Gastrocnemius medialis (tissue), 4 donors: ENCODE measurements around the gene BARX1. TPM values are rescaled to one million over a fixed set of nuclear protein-coding genes. Genes with fewer than 3 reads are reported as not detected.

Source experiments
- ATAC-seq, 2 donors: fragments of 150-250 bp; one replicate each; pipeline ENCODE4 v1.9.1; 2016
- DNase-seq, 2 donors: peaks; one replicate each; pipeline ENCODE4 v3.0.0-alpha.2; 2019
- H3K27ac ChIP-seq, 4 donors: fragments of 200-600 bp; sonication (generic); 1 replicate in 1 of 4; 2 replicates in 3 of 4; pipeline ENCODE4 v1.5.1; 2016 to 2018; ENCODE audit warnings: mild to moderate bottlenecking in 2 of 4, moderate library complexity in 1 of 4
- H3K27me3 ChIP-seq, 3 donors: fragments of 200-600 bp; sonication (generic) in 2 of 3; 1 replicate in 1 of 3; 2 replicates in 2 of 3; pipeline versions ENCODE4 v1.5.1 to v1.6.0; 2016 to 2019; ENCODE audit warnings: mild to moderate bottlenecking in 1 of 3, moderate library complexity in 1 of 3
- H3K36me3 ChIP-seq, 2 donors: fragments of 200-600 bp; sonication (generic) in 1 of 2; one replicate each; pipeline ENCODE4 v1.5.1; 2017 to 2018
- H3K4me1 ChIP-seq, 2 donors: fragments of 200-600 bp; sonication (generic) in 1 of 2; one replicate each; pipeline ENCODE4 v1.5.1; 2016 to 2017; ENCODE audit warnings: mild to moderate bottlenecking in 2 of 2
- H3K4me3 ChIP-seq, 4 donors: fragments of 200-600 bp; sonication (generic) in 3 of 4; 1 replicate in 1 of 4; 2 replicates in 3 of 4; pipeline ENCODE4 v1.5.1; 2016 to 2019; ENCODE audit warnings: mild to moderate bottlenecking in 2 of 4
- H3K9me3 ChIP-seq, 3 donors: fragments of 200-600 bp; sonication (generic) in 2 of 3; 1 replicate in 1 of 3; 2 replicates in 2 of 3; pipeline ENCODE4 v1.5.1; 2016 to 2019
- CTCF ChIP-seq, 5 experiments: fragments of 450-650 bp in 3 of 5; fragments of 200-600 bp in 2 of 5; sonication (generic) in 2 of 5; IDR thresholded peaks in 4 of 5; conservative IDR thresholded peaks in 1 of 5; 1 replicate in 4 of 5; 2 replicates in 1 of 5; pipeline ENCODE4 v1.5.1; 2016 to 2019; ENCODE audit warnings: antibody characterized with exemption in 5 of 5, mild to moderate bottlenecking in 3 of 5, moderate library complexity in 3 of 5
- POLR2A ChIP-seq, 2 donors: fragments of 450-650 bp; IDR thresholded peaks; one replicate each; pipeline ENCODE4 v1.6.1; 2017; ENCODE audit warnings: antibody characterized with exemption in 2 of 2, mild to moderate bottlenecking in 2 of 2, moderate library complexity in 2 of 2
- in situ Hi-C, 4 donors: fragments of 200-750 bp; cut with MboI; loops; one replicate each; pipeline versions ENCODE4 v1.15.0 to v1.8.0; 2017; ENCODE audit warnings: low sequenced_read_pairs in 4 of 4
- intact Hi-C: fragments of 100-400 bp; cut with DNase I; formaldehyde crosslinking; loops from one replicate; pipeline ENCODE4 v1.15.1; 2023; ENCODE audit warnings: low total_unique reads
- total RNA-seq, 4 donors: library from RNA; depleted of rRNA; stranded (reverse); fragments of >200 nt; gene quantifications; one replicate each; pipeline versions ENCODE4 v1.1.0 to v1.2.3, GENCODE V29; 2016

BARX1 gene
- total RNA-seq, 4 donors from 2014 or later, result not detected

DNA sequence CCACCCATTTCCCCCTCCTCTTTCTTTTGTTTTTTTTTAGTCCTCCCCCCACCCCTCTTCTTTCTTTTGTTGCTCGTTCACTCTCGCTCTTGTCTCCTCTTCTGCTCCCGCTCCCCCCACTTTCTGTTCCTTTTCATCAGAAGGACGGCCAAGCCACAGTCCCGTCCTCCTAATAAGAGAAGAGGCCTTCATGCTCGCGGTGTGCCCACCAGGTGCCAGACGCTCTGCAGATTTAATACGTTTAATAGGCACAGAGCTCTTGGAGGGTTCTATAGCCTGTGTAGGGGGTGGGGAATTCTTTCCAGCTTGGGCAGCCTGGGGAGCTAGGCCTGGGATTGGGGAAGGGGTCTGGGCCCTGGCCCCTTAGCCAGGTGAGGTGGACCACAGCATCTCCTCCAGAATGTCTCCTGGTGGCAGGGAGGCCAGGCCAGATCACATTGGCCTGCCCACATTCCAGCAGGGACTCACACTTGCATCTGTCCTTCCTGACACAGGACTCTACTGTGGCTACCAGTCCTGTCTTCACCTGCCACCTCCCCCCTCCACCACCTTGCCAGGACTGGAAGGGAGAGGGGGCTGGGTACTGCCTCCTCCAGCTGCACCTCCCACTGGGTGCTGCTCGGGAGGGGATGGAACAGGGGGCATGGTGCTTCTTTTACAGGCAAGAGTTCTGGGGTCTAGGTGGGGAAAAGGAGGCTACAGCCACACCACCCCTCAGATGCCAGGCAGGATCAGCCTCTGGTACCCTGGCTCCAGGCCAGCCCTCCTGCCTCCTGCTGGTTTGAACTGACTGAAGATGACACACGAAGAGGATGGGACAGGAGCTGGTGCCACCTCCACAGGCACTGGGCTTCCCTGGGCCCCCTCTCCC, 6.1 kb upstream of the BARX1 start:
- Histone ChIP-seq H3K4me1 (peaks cover 14 to 15% of the 10 kb centered on the region in 2 donors), H3K4me3 (no peak overlapping the region), H3K27ac (no peak overlapping the region), H3K36me3 (no peaks in the 10 kb centered on the region), H3K9me3 (no peaks in the 10 kb centered on the region), H3K27me3 (peaks cover 51 to 54% (median 52%) of the 10 kb centered on the region in 3 donors)
- ATAC-seq, result no peak
- intact Hi-C loops (no loop called here), in situ Hi-C loops (loop anchor here (5.0 to 25.0 kb wide), 3 partner anchors 276 to 799 kb away; no protein-coding TSS in a partner anchor)
- DNase-seq, result no peak
- TF ChIP-seq CTCF (IDR thresholded peaks at IDR 0.05 in 4 of 5, conservative IDR thresholded peaks at IDR 0.05 in 1 of 5) (no peak), POLR2A (IDR thresholded peaks at IDR 0.05) (no peak)

DNA sequence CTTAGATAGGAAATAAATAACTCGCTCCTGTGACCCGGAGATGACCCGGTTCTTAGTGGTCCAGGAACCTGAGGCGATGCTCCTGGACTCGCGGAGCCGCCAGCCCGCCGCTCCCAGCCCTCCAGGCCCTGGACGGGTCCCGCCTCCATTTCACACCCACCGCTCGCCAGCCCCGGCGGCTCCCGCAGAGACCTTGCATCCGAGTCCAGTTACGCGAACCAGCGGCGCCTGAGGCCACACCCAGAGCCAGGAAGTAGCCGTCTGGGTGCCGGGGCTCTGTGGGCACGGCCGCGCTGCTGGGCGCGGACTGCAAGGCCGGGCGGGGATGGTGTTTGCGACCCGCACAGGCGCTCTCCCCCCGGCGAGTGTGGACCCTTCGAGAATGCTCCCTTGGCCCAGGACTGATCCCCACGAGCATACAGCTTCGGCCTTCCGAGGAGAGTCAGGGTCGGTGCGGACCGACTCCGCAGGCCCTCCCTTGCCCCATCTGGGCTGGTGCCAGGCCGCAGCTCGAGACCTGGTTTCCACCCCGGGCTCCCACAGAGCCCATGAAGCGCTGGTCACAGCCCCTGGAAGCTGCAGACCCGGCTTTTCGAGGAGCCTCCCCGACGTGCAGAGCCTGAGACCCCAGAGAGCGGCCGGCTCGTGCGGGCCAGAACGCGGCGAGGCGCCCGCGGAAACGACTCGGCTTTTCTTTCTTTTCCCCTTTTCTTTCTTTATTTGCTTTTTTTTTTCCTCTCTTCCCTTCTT, 5.2 kb upstream of the BARX1 start:
- no peaks in the 10 kb centered on the region for H3K9me3 ChIP-seq
- peaks cover 59 to 62% (median 60%) of the 10 kb centered on the region in 3 donors for H3K27me3 ChIP-seq
- peaks cover 15 to 19% of the 10 kb centered on the region in 2 donors for H3K4me1 ChIP-seq
- in situ Hi-C loops (loop anchor here (5.0 to 25.0 kb wide), 3 partner anchors 276 to 798 kb away; no protein-coding TSS in a partner anchor), intact Hi-C loops (no loop called here)
- no peaks in the 10 kb centered on the region for H3K36me3 ChIP-seq
- peak overlapping the region in 1 of 4 donors; percentile 23 for H3K4me3 ChIP-seq
- no peak overlapping the region for H3K27ac ChIP-seq
- no peak for ATAC-seq
- DNase-seq, result no peak
- TF ChIP-seq POLR2A (IDR thresholded peaks at IDR 0.05), result no peak
- TF ChIP-seq CTCF (IDR thresholded peaks at IDR 0.05 in 4 of 5, conservative IDR thresholded peaks at IDR 0.05 in 1 of 5), result no peak

GRCh38 chr9:93959739-93960154, 4.6 kb upstream of the BARX1 start:
- no peaks in the 10 kb centered on the region for H3K9me3 ChIP-seq
- ATAC-seq (no peak), DNase-seq (no peak)
- H3K36me3 ChIP-seq, result no peaks in the 10 kb centered on the region
- intact Hi-C loops, result no loop called here
- in situ Hi-C loops, result loop anchor here (5.0 to 25.0 kb wide), 3 partner anchors 275 to 797 kb away; no protein-coding TSS in a partner anchor
- TF ChIP-seq CTCF (IDR thresholded peaks at IDR 0.05 in 4 of 5, conservative IDR thresholded peaks at IDR 0.05 in 1 of 5), result no peak
- peaks cover 15 to 19% of the 10 kb centered on the region in 2 donors for H3K4me1 ChIP-seq
- H3K4me3 ChIP-seq, result peak overlapping the region in 1 of 4 donors; percentile 23
- no peak overlapping the region for H3K27ac ChIP-seq
- H3K27me3 ChIP-seq, result peaks cover 60 to 64% (median 62%) of the 10 kb centered on the region in 3 donors

DNA sequence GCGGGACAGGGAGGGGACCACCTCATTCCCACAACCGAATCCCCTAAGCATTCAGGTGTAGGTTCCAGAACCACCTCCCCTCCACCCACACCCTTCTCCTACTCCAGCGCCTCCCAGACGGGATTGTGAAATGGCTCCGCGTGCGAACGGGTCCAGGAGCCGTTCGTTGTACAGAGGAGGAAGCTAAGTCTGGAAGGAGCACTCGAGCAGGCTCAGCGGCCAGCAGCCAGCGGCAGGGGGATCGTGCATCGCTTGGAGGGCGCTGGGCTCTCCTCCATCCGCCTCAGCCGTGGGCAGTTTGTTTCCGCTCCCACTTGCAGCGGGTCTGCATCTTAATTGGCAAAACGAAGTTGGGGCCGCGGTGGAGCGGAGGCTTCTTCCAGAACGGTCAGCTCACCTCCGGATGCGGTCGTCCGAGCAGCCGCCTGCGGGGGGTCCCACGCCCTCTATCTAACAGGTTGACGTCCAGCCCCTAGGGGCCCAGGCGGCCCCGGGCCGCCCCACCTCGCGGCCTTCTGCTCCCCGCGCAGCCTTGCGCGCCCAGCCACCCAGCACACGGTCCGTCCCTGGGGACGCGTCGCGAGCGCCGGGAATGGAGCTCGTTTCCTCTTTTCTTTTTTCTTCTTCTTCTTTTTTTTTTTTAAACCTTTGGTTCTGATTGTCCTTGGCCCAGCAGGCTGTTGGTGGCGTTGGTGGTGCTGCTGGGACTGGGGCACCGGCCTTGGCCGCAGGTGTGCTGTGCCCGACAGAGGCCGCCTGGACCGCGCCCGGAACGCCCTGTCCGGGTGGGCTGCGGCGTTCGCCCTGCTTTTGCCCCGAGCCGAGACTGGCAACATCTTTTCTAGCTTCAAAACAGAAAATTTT, 3.9 kb upstream of the BARX1 start:
- DNase-seq (no peak), ATAC-seq (no peak)
- Histone ChIP-seq H3K36me3 (no peaks in the 10 kb centered on the region), H3K27ac (no peak overlapping the region), H3K9me3 (no peaks in the 10 kb centered on the region), H3K4me3 (peak overlapping the region; percentile 9 to 34 (median 17)), H3K4me1 (peaks cover 15 to 19% of the 10 kb centered on the region in 2 donors), H3K27me3 (peaks cover 66 to 71% (median 69%) of the 10 kb centered on the region in 3 donors)
- TF ChIP-seq CTCF (IDR thresholded peaks at IDR 0.05 in 4 of 5, conservative IDR thresholded peaks at IDR 0.05 in 1 of 5) (no peak), POLR2A (IDR thresholded peaks at IDR 0.05) (no peak)
- in situ Hi-C loops, result loop anchor here in 2 of 4 donors (25.0 kb wide), 1 partner anchor 797 kb away; no protein-coding TSS in a partner anchor
- intact Hi-C loops, result no loop called here
